ENCODE results near the gene ADGRF1.
A peak's percentile ranks its signal among the peaks of the same experiment; 100 is the strongest.
"Not testable (repeated sequence)": the region's sequence is repeated elsewhere in the genome, so short reads cannot be mapped to it uniquely, and the experiment has no call there.

ADGRF1 gene

DNA sequence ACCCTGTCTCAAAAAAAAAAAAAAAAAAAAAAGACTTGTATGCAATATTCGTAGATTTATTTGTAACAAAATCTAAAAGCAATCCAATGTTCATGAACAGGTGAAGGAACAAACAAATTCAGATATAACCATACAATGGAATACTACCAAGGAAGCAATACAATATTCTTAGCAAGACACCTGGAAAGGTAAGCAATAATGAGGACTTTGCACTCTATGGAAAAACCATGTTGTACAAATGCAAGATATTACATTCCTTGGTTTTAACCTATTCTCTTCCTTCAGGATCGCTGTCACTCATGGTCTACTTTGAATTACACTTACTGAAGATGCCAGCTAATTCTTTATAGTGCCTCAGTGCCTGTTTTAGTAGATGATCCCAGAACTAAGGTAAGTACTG, 14.7 kb upstream of the ADGRF1 start:
- no peak overlapping the region for H3K4me3 ChIP-seq
- no peaks in the 10 kb centered on the region for H3K9me3 ChIP-seq (ENCODE audit: low read depth, low read length)
- no peak for TF ChIP-seq POLR2AphosphoS5 (IDR thresholded peaks at IDR 0.05; ENCODE audit: borderline replicate concordance, low read depth, low read length)
- no peak for TF ChIP-seq EZH2 (IDR thresholded peaks at IDR 0.05)
- no peak for TF ChIP-seq FOXP2 (optimal IDR thresholded peaks at IDR 0.05; ENCODE audit: control extremely low read depth, extremely low read length, insufficient read depth)
- no peak for DNase-seq (ENCODE audit: low read depth, low spot score)
- no peaks in the 10 kb centered on the region for H3K36me3 ChIP-seq (ENCODE audit: insufficient read depth, low read length)
- H3K9ac ChIP-seq (ENCODE audit: insufficient read length): no peak overlapping the region
- H3K27ac ChIP-seq: no peak overlapping the region

DNA sequence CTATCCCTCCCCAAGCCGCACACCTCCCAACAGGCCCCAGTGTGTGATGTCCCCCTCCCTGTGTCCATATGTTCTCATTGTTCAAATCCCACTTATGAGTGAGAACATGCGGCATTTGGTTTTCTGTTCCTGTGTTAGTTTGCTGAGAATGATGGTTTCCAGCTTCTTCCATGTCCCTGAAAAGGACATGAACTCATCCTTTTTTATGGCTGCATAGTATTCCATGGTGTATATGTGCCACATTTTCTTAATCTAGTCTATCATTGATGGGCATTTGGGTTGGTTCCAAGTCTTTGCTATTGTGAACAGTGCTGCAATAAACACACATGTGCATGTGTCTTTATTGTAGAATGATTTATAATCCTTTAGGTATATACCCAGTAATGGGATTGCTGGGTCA, 12.2 kb upstream of the ADGRF1 start:
- not testable (repeated sequence) for H3K36me3 ChIP-seq (ENCODE audit: insufficient read depth, low read length); H3K9ac ChIP-seq (ENCODE audit: insufficient read length); H3K9me3 ChIP-seq (ENCODE audit: low read depth, low read length); H3K27ac ChIP-seq; DNase-seq (ENCODE audit: low read depth, low spot score); H3K4me3 ChIP-seq

DNA sequence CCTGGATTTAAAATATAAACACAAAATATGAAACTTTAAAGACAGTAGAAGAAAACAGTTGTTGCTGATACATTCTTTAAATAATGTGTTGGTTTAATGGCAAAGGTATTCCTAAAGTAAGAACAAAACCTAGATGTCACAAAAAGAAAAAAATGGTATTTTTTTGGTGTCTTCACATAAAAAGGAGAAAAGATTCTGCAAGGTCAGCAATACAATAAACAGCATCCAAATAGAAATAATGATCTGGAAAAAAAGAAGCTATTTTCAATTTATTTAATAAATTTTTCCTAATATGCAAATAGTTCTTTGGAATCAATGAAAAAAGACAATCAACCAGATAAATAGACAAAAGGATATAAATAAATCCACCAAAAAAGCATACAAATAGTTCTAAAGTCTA, 6.5 kb upstream of the ADGRF1 start:
- TF ChIP-seq POLR2AphosphoS5 (IDR thresholded peaks at IDR 0.05; ENCODE audit: borderline replicate concordance, low read depth, low read length): no peak
- no peak for TF ChIP-seq FOXP2 (optimal IDR thresholded peaks at IDR 0.05; ENCODE audit: control extremely low read depth, extremely low read length, insufficient read depth)
- TF ChIP-seq EZH2 (IDR thresholded peaks at IDR 0.05): no peak
- Histone ChIP-seq H3K36me3 (ENCODE audit: insufficient read depth, low read length) (no peaks in the 10 kb centered on the region), H3K9me3 (ENCODE audit: low read depth, low read length) (no peaks in the 10 kb centered on the region), H3K27ac (no peak overlapping the region), H3K4me3 (no peak overlapping the region), H3K9ac (ENCODE audit: insufficient read length) (no peak overlapping the region)
- no peak for DNase-seq (ENCODE audit: low read depth, low spot score)

DNA sequence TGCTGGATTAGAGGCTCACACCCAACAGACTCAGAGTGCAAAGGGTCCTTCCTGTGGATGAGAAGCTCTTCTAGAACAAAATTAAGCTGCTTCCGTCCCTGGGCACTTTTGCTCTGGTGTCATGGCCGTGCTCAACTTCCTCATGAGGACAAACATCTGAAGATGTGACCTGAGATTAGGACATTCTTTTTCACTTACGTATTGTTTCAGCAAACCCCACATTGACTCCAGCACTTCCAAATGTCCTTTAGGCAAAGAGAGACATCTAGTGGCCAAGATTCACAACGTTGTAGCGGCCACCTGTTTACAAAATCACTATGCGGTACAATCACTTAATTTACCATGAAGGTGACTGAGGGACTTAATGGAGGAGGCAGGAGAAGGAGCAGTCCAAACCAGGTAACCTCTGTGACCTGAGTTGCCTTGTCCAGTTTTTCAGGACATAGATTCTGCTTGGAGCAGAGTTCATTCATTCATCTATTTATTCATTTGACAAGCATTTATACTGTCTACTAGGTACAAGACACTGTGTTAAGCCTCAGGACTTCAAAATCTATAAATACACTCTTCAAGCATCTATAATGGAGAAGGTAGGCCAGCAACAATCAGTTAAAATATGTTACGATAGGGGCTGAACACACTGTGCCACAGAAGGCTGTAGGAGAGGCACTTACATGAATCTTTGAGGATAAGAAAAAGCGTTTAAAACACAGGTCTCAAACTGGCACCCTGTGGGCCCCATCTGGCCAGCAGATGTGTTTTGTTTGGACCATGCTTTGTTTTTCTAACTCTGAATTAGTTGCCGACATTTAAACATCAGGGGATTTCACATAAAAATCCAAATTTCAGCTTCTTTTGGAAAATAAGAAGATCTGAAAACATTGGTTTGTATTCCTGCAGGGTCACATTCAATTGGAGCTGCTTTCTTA, 5.6 kb upstream of the ADGRF1 start:
- H3K9me3 ChIP-seq (ENCODE audit: low read depth, low read length): no peaks in the 10 kb centered on the region
- peak; percentile 14 for DNase-seq (ENCODE audit: low read depth, low spot score)
- no peak overlapping the region for H3K9ac ChIP-seq (ENCODE audit: insufficient read length)
- no peak overlapping the region for H3K27ac ChIP-seq
- H3K4me3 ChIP-seq: no peak overlapping the region
- no peaks in the 10 kb centered on the region for H3K36me3 ChIP-seq (ENCODE audit: insufficient read depth, low read length)
- TF ChIP-seq FOXP2 (optimal IDR thresholded peaks at IDR 0.05; ENCODE audit: control extremely low read depth, extremely low read length, insufficient read depth) (no peak), POLR2AphosphoS5 (IDR thresholded peaks at IDR 0.05; ENCODE audit: borderline replicate concordance, low read depth, low read length) (no peak), EZH2 (IDR thresholded peaks at IDR 0.05) (no peak)

DNA sequence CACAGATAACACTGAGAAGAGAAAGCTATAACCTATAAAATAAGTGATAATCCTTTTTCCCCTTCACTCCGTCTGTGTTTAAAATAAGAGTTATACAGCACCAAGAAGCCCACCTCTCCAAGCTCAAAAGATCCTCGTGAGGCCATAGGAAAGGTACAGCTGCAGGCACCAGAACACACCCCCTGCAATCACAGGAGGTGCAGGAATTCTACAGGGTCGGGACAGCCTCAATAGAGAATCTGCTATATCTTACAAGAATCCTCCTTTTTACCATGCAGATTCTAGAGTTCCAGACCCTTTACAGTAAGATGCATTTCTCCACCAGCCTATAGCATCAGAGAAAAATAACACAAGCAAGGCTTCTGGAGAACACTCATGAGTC, 5.0 kb upstream of the ADGRF1 start:
- DNase-seq (ENCODE audit: low read depth, low spot score): no peak
- no peaks in the 10 kb centered on the region for H3K36me3 ChIP-seq (ENCODE audit: insufficient read depth, low read length)
- no peak overlapping the region for H3K4me3 ChIP-seq
- no peaks in the 10 kb centered on the region for H3K9me3 ChIP-seq (ENCODE audit: low read depth, low read length)
- no peak overlapping the region for H3K9ac ChIP-seq (ENCODE audit: insufficient read length)
- TF ChIP-seq EZH2 (IDR thresholded peaks at IDR 0.05) (no peak), FOXP2 (optimal IDR thresholded peaks at IDR 0.05; ENCODE audit: control extremely low read depth, extremely low read length, insufficient read depth) (no peak), POLR2AphosphoS5 (IDR thresholded peaks at IDR 0.05; ENCODE audit: borderline replicate concordance, low read depth, low read length) (no peak)
- no peak overlapping the region for H3K27ac ChIP-seq

DNA sequence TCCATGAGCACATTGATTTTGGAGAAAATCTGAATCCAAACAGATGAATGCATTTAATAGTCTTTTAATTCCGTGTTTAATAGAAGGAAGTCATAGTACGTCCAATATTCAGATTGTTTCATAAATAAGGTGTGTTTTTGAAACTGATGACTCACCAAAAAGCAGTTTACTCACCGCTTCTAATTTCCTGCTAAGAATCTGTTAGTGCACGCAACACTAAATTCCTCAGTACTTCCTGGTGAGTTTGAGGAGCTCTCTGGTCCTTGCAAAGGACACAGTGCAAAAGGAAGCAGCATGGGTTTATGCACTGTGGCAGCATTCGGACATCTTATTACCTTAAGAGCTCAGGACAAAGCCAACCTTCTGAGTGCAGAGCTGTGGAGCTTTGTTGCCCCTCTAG, 2.3 kb upstream of the ADGRF1 start:
- H3K9me3 ChIP-seq (ENCODE audit: low read depth, low read length): no peaks in the 10 kb centered on the region
- no peak for TF ChIP-seq FOXP2 (optimal IDR thresholded peaks at IDR 0.05; ENCODE audit: control extremely low read depth, extremely low read length, insufficient read depth)
- TF ChIP-seq EZH2 (IDR thresholded peaks at IDR 0.05): no peak
- no peak for TF ChIP-seq POLR2AphosphoS5 (IDR thresholded peaks at IDR 0.05; ENCODE audit: borderline replicate concordance, low read depth, low read length)
- H3K9ac ChIP-seq (ENCODE audit: insufficient read length): no peak overlapping the region
- H3K4me3 ChIP-seq: no peak overlapping the region
- H3K27ac ChIP-seq: no peak overlapping the region
- no peaks in the 10 kb centered on the region for H3K36me3 ChIP-seq (ENCODE audit: insufficient read depth, low read length)
- DNase-seq (ENCODE audit: low read depth, low spot score): no peak

DNA sequence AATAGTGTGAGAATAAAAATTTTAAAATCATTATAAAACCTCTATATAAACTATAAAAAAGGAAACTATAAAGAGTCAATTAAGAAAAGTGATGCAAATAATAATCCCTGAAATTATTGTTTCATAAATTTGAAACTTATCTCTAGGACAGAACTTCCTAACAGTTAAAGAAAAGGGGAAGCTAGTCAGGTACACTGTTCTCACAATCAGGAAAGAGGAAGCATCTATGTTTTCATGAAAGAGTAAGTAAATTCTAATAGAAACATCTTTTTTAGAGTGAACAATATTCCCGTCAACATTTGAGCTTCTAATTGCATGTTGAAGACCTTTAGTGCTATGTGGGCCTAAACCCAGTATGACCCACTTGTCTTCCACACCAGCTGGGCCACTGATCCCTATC, 1.2 kb upstream of the ADGRF1 start:
- no peaks in the 10 kb centered on the region for H3K36me3 ChIP-seq (ENCODE audit: insufficient read depth, low read length)
- DNase-seq (ENCODE audit: low read depth, low spot score): no peak
- no peak overlapping the region for H3K27ac ChIP-seq
- no peak for TF ChIP-seq FOXP2 (optimal IDR thresholded peaks at IDR 0.05; ENCODE audit: control extremely low read depth, extremely low read length, insufficient read depth)
- no peak for TF ChIP-seq EZH2 (IDR thresholded peaks at IDR 0.05)
- no peak for TF ChIP-seq POLR2AphosphoS5 (IDR thresholded peaks at IDR 0.05; ENCODE audit: borderline replicate concordance, low read depth, low read length)
- no peak overlapping the region for H3K4me3 ChIP-seq
- H3K9ac ChIP-seq (ENCODE audit: insufficient read length): no peak overlapping the region
- H3K9me3 ChIP-seq (ENCODE audit: low read depth, low read length): no peaks in the 10 kb centered on the region

DNA sequence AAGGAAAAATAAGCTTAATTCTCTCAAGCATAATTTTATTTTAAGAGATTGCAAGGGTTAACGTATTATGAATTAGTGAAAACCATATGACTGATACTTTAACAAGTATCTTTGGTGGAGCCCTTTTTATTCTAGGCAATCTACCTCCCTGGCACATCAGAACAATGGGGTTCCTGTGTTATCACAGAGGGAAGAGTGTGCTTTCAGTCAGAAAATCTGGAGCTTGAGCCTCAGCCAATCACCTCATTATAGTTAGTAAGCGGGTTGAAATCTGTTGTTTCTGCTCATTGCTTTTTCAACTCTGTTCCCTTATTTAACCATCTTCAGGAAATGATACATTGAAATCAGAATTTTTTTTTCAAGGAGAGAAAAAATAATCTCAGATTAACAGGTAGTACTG, 391 bp downstream of the ADGRF1 start:
- TF ChIP-seq EZH2 (IDR thresholded peaks at IDR 0.05) (no peak), POLR2AphosphoS5 (IDR thresholded peaks at IDR 0.05; ENCODE audit: borderline replicate concordance, low read depth, low read length) (no peak), FOXP2 (optimal IDR thresholded peaks at IDR 0.05; ENCODE audit: control extremely low read depth, extremely low read length, insufficient read depth) (no peak)
- Histone ChIP-seq H3K9me3 (ENCODE audit: low read depth, low read length) (no peaks in the 10 kb centered on the region), H3K36me3 (ENCODE audit: insufficient read depth, low read length) (no peaks in the 10 kb centered on the region), H3K4me3 (no peak overlapping the region), H3K9ac (ENCODE audit: insufficient read length) (no peak overlapping the region), H3K27ac (no peak overlapping the region)
- DNase-seq (ENCODE audit: low read depth, low spot score): no peak

DNA sequence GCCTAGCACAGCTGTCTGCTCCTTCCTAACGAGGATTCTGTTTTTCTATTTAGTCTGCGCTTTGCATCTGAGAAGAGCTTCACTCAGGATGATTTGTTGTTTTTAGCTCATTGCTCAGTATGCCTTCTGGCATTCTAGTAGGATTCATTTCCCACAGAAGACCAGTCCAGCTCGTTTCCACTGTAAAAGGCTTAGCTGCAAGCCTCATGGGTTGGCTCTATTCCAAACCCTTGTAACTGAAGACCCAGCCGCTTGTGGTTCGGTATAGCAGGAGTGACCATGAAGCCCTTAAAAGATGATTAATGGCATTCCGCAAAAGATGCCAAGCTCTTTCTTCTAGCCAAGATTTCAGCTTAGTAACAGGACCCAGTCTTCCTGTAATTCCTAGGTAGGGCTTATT, 7.2 kb downstream of the ADGRF1 start:
- no peak for TF ChIP-seq FOXP2 (optimal IDR thresholded peaks at IDR 0.05; ENCODE audit: control extremely low read depth, extremely low read length, insufficient read depth)
- no peak for TF ChIP-seq POLR2AphosphoS5 (IDR thresholded peaks at IDR 0.05; ENCODE audit: borderline replicate concordance, low read depth, low read length)
- TF ChIP-seq EZH2 (IDR thresholded peaks at IDR 0.05): no peak
- no peak overlapping the region for H3K27ac ChIP-seq
- no peaks in the 10 kb centered on the region for H3K9me3 ChIP-seq (ENCODE audit: low read depth, low read length)
- DNase-seq (ENCODE audit: low read depth, low spot score): no peak
- H3K36me3 ChIP-seq (ENCODE audit: insufficient read depth, low read length): no peaks in the 10 kb centered on the region
- no peak overlapping the region for H3K4me3 ChIP-seq
- H3K9ac ChIP-seq (ENCODE audit: insufficient read length): no peak overlapping the region
